ENCODE measurements around the gene PTP4A2. TPM values are rescaled to one million over a fixed set of nuclear protein-coding genes. Genes with fewer than 3 reads are reported as not detected.

PTP4A2 gene
- total RNA-seq, 4 donors from 2014 or later = 160 to 241 (median 173) TPM

DNA sequence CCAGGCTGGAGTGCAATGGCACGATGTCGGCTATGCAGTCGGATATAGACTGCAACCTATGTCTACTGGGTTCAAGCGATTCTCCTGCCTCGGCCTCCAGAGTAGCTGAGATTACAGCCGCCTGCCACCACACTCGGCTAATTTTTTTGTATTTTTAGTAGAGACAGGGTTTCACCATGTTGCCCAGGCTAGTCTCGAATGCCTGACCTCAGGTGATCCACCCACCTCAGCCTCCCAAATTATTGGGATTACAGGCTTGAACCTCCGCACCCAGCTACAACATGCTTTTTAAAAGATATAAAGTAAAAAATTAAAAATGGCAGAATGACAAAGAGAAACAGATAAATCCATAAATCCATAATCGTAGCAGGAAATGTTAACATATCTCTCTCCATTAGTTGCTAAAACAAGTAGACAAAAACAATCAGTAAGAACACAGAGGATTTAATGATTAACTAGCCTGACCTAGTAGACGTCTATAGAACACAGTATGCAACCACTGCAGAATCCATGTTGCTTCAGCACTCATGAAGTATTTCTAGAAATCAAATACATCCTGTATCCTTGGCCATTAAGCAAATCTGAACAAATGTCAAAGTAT is 62.4 kb downstream of the PTP4A2 start:
- H3K27me3 ChIP-seq = no peaks in the 10 kb centered on the region
- no peak for DNase-seq (ENCODE audit: extremely low spot score)
- no peaks in the 10 kb centered on the region for H3K36me3 ChIP-seq
- intact Hi-C loops (cut with DNase I) = no loop called here
- peaks cover 0 to 2% (median 0%) of the 10 kb centered on the region in 4 donors for H3K4me1 ChIP-seq
- H3K4me3 ChIP-seq = no peak overlapping the region
- WGBS = 92% methylated on average over 11 of the region's 11 CpGs
- H3K9me3 ChIP-seq = no peaks in the 10 kb centered on the region
- H3K27ac ChIP-seq (replicated peaks in 1 of 4) = no peak overlapping the region
- no peak for TF ChIP-seq POLR2A (IDR thresholded peaks at IDR 0.05; ENCODE audit: low read depth)
- TF ChIP-seq, protein P1, sequence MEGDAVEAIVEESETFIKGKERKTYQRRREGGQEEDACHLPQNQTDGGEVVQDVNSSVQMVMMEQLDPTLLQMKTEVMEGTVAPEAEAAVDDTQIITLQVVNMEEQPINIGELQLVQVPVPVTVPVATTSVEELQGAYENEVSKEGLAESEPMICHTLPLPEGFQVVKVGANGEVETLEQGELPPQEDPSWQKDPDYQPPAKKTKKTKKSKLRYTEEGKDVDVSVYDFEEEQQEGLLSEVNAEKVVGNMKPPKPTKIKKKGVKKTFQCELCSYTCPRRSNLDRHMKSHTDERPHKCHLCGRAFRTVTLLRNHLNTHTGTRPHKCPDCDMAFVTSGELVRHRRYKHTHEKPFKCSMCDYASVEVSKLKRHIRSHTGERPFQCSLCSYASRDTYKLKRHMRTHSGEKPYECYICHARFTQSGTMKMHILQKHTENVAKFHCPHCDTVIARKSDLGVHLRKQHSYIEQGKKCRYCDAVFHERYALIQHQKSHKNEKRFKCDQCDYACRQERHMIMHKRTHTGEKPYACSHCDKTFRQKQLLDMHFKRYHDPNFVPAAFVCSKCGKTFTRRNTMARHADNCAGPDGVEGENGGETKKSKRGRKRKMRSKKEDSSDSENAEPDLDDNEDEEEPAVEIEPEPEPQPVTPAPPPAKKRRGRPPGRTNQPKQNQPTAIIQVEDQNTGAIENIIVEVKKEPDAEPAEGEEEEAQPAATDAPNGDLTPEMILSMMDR (IDR thresholded peaks at IDR 0.05) = no peak
- TF ChIP-seq EP300 (IDR thresholded peaks at IDR 0.05) = no peak
- no peak for TF ChIP-seq POLR2AphosphoS5 (IDR thresholded peaks at IDR 0.05)

DNA sequence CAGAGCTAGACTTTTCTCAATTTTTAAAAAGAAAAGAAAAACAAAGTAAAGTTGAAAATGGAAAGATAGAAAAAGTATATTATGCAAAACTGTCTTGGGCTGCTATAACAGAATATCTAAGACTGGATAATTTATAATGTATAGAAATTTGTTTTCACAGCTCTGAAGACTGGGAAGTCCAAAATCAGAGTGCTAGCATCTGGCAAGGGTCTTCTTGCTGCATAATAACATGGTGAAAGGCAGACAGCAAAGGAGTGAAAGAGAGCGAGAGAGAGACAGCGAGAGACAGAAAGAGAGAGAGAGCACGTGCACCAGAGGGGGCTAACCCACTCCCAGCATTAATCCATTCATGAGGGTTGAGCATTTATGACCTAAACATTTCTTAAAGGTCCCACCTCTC is 63.2 kb downstream of the PTP4A2 start:
- Histone ChIP-seq H3K36me3 (no peaks in the 10 kb centered on the region), H3K4me3 (no peak overlapping the region), H3K9me3 (no peaks in the 10 kb centered on the region), H3K27me3 (no peaks in the 10 kb centered on the region), H3K4me1 (no peaks in the 10 kb centered on the region), H3K27ac (replicated peaks in 1 of 4) (no peak overlapping the region)
- 76% methylated on average over 3 of the region's 3 CpGs for WGBS
- DNase-seq (ENCODE audit: extremely low spot score) = no peak
- intact Hi-C loops (cut with DNase I) = no loop called here
- TF ChIP-seq, protein P1 (IDR thresholded peaks at IDR 0.05) = no peak
- TF ChIP-seq EP300 (IDR thresholded peaks at IDR 0.05) = no peak
- no peak for TF ChIP-seq POLR2AphosphoS5 (IDR thresholded peaks at IDR 0.05)
- no peak for TF ChIP-seq POLR2A (IDR thresholded peaks at IDR 0.05; ENCODE audit: low read depth)

DNA sequence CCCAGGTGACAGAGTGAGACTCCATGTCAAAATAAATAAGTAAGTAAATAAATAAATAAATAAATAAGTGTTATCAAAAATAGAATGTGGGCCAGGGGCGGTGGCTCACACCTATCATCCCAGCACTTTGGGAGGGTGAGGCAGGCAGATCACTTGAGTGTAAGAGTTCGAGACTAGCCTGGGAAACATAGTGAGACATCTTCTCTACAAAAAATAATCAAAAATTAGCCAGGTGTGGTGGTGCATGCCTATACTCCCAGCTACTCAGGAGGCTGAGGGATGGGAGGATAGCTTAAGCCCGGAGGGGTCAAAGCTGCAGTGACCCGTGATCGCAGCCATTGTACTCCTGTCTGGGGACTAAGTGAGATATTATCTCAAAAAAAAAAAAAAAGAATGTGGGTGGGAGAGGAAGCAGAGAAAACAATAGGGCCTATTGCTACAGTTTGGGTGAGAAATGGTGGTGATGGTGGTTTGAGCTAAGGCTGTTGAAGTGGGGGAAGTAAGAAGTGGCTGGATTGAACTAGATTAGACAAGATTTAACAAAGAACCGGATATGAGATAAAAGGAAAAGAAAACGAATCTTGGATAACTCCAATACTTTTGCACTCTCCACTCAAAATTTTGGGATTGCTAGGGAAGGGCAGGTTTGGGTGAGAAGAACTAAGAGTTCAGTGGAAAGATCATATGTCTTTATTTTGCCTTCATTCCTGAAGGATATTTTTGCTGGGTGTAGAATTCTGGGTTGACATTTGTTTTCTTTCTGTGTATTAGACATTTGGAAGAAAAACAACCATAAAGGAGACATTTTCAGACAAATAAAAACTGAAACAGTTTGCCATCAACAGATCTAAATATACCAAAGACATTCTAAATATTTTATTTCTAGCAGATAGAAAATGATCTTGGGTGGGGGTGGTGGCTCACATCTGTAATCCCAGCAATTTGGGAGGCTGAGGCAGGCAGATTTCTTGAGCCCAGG is 65.2 kb downstream of the PTP4A2 start:
- intact Hi-C loops (cut with DNase I) = no loop called here
- Histone ChIP-seq H3K36me3 (no peaks in the 10 kb centered on the region), H3K4me3 (no peak overlapping the region), H3K27ac (replicated peaks in 1 of 4) (no peak overlapping the region), H3K4me1 (no peaks in the 10 kb centered on the region), H3K27me3 (no peaks in the 10 kb centered on the region), H3K9me3 (no peaks in the 10 kb centered on the region)
- 87% methylated on average over 7 of the region's 7 CpGs for WGBS
- TF ChIP-seq EP300 (IDR thresholded peaks at IDR 0.05) (no peak), POLR2AphosphoS5 (IDR thresholded peaks at IDR 0.05) (no peak), POLR2A (IDR thresholded peaks at IDR 0.05; ENCODE audit: low read depth) (no peak)
- TF ChIP-seq, protein P1 (IDR thresholded peaks at IDR 0.05) = no peak
- DNase-seq (ENCODE audit: extremely low spot score) = no peak

DNA sequence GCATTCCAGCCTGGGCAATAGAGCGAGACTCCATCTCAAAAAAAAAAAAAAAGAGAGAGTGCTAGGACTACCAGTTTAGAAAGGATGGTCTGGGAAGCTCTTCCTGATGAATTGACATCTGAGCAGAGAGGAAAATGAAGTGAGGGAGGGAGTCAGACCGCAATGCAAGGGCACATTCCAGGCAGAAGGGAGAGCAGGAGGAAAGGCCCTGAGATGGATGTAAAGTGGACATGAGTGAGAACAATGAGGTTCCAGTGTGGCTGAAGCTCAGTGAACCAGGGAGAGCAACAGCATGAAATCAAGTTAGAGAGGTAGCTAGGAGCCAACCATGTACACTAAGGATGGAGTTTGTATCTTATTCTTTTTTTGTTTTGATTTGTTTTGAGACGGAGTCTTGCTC is 66.5 kb downstream of the PTP4A2 start:
- no peak for DNase-seq (ENCODE audit: extremely low spot score)
- H3K27ac ChIP-seq (replicated peaks in 1 of 4) = no peak overlapping the region
- 82% methylated on average over 3 of the region's 3 CpGs for WGBS
- no peaks in the 10 kb centered on the region for H3K9me3 ChIP-seq
- no peak for TF ChIP-seq POLR2AphosphoS5 (IDR thresholded peaks at IDR 0.05)
- TF ChIP-seq, protein P1 (IDR thresholded peaks at IDR 0.05) = no peak
- TF ChIP-seq EP300 (IDR thresholded peaks at IDR 0.05) = no peak
- no peak for TF ChIP-seq POLR2A (IDR thresholded peaks at IDR 0.05; ENCODE audit: low read depth)
- H3K4me1 ChIP-seq = no peaks in the 10 kb centered on the region
- no peaks in the 10 kb centered on the region for H3K27me3 ChIP-seq
- no peaks in the 10 kb centered on the region for H3K36me3 ChIP-seq
- H3K4me3 ChIP-seq = no peak overlapping the region
- intact Hi-C loops (cut with DNase I) = no loop called here
